Body of pancreas (tissue), 4 donors: ENCODE results near the gene COL6A3. TPM values are rescaled to one million over a fixed set of nuclear protein-coding genes. Genes with fewer than 3 reads are reported as not detected.

ENCODE experiments used
- ATAC-seq: fragments of 150-250 bp; one replicate; pipeline ENCODE4 v1.9.1; 2016
- DNase-seq, 4 donors: peaks; one replicate each; pipeline ENCODE4 v3.0.0-alpha.2; 2019
- H3K27ac ChIP-seq, 4 donors: fragments of 200-600 bp; sonication (generic); 1 replicate in 3 of 4; 2 replicates in 1 of 4; pipeline versions ENCODE4 v1.5.1 to v1.6.1; 2016 to 2019; ENCODE audit warnings: mild to moderate bottlenecking in 1 of 4, mixed read lengths in 1 of 4, moderate library complexity in 1 of 4
- H3K27me3 ChIP-seq, 2 donors: fragments of 200-600 bp; sonication (generic); one replicate each; pipeline ENCODE4 v1.6.0; 2016; ENCODE audit warnings: mild to moderate bottlenecking in 1 of 2
- H3K36me3 ChIP-seq, 2 donors: fragments of 200-600 bp; sonication (generic); replicated peaks in 1 of 2; 2 replicates each; pipeline ENCODE4 v1.5.1; 2016; ENCODE audit warnings: low read depth in 2 of 2; ENCODE audit not compliant: insufficient read depth in 1 of 2
- H3K4me1 ChIP-seq: fragments of 200-600 bp; sonication (generic); one replicate; pipeline ENCODE4 v1.6.0; 2016
- H3K4me3 ChIP-seq, 2 donors: fragments of 200-600 bp; sonication (generic); 1 replicate in 1 of 2; 2 replicates in 1 of 2; pipeline ENCODE4 v1.5.1; 2016 to 2019
- H3K9me3 ChIP-seq, 3 donors: fragments of 200-600 bp; sonication (generic); 1 replicate in 2 of 3; 2 replicates in 1 of 3; pipeline ENCODE4 v1.5.1; 2016
- CTCF ChIP-seq, 7 experiments: fragments of 450-650 bp in 4 of 7; fragments of 200-600 bp in 3 of 7; sonication (generic) in 3 of 7; IDR thresholded peaks; one replicate each; pipeline ENCODE4 v1.5.1; 2016 to 2019; ENCODE audit warnings: antibody characterized with exemption in 7 of 7
- POLR2A ChIP-seq, 3 donors: fragments of 450-650 bp; IDR thresholded peaks; one replicate each; pipeline ENCODE4 v1.6.1; 2016; ENCODE audit warnings: antibody characterized with exemption in 3 of 3, mild to moderate bottlenecking in 2 of 3
- WGBS, 2 donors: methylation state at CpG; one replicate each; pipeline ENCODE4 v1.1.5; 2017; 5-methylcytosine and 5-hydroxymethylcytosine counted together
- intact Hi-C: fragments of 100-400 bp; cut with DNase I; formaldehyde crosslinking; loops from one replicate; pipeline ENCODE4 v1.15.1; 2023
- total RNA-seq, 2 donors: library from RNA; depleted of rRNA; stranded (reverse); fragments of >200 nt; gene quantifications; one replicate each; pipeline ENCODE4 v1.1.0, GENCODE V29; 2016

COL6A3 gene
- total RNA-seq, 2 donors from 2014 or later = 46.4 to 121 TPM

GRCh38 chr2:237351796-237352195 is 62.2 kb downstream of the COL6A3 start:
- 57 to 62% methylated on average over 4 of the region's 4 CpGs for WGBS, 2 donors
- H3K27ac ChIP-seq = no peak overlapping the region

GRCh38 chr2:237351046-237351445 is 62.9 kb downstream of the COL6A3 start:
- 14 to 28% methylated on average over 5 to 8 of the region's 8 CpGs for WGBS, 2 donors
- H3K27ac ChIP-seq = no peak overlapping the region
- ATAC-seq = no peak
- DNase-seq = no peak
- H3K4me3 ChIP-seq = no peak overlapping the region
- TF ChIP-seq POLR2A (IDR thresholded peaks at IDR 0.05) (no peak), CTCF (IDR thresholded peaks at IDR 0.05) (no peak)
- H3K27me3 ChIP-seq = no peaks in the 10 kb centered on the region
- intact Hi-C loops = no loop called here
- H3K4me1 ChIP-seq = no peaks in the 10 kb centered on the region
- H3K9me3 ChIP-seq = no peaks in the 10 kb centered on the region
- no peaks in the 10 kb centered on the region for H3K36me3 ChIP-seq

More at GRCh38 chr2:237351796-237352195, 62.2 kb downstream of the COL6A3 start:
- no peak overlapping the region for H3K4me3 ChIP-seq
- no peaks in the 10 kb centered on the region for H3K36me3 ChIP-seq
- DNase-seq (no peak), ATAC-seq (no peak)
- no peaks in the 10 kb centered on the region for H3K4me1 ChIP-seq
- H3K27me3 ChIP-seq = no peaks in the 10 kb centered on the region
- TF ChIP-seq POLR2A (IDR thresholded peaks at IDR 0.05) (no peak), CTCF (IDR thresholded peaks at IDR 0.05) (no peak)
- intact Hi-C loops = no loop called here
- H3K9me3 ChIP-seq = no peaks in the 10 kb centered on the region

- no peak overlapping the region for H3K4me3 ChIP-seq
- no peaks in the 10 kb centered on the region for H3K4me1 ChIP-seq
- no peak overlapping the region for H3K27ac ChIP-seq
- WGBS, 2 donors = 49 to 66% methylated on average over 6 of the region's 6 CpGs
- intact Hi-C loops = no loop called here
- DNase-seq (no peak), ATAC-seq (no peak)
- H3K36me3 ChIP-seq = no peaks in the 10 kb centered on the region
- TF ChIP-seq POLR2A (IDR thresholded peaks at IDR 0.05) (no peak), CTCF (IDR thresholded peaks at IDR 0.05) (no peak)
- no peaks in the 10 kb centered on the region for H3K27me3 ChIP-seq
- H3K9me3 ChIP-seq = no peaks in the 10 kb centered on the region
Measured at GRCh38 chr2:237350597-237350996, 63.4 kb downstream of the COL6A3 start.

- intact Hi-C loops = no loop called here
- no peak overlapping the region for H3K4me3 ChIP-seq
- ATAC-seq (no peak), DNase-seq (no peak)
- TF ChIP-seq POLR2A (IDR thresholded peaks at IDR 0.05) (no peak), CTCF (IDR thresholded peaks at IDR 0.05) (no peak)
- no peaks in the 10 kb centered on the region for H3K27me3 ChIP-seq
- H3K4me1 ChIP-seq = no peaks in the 10 kb centered on the region
- 72 to 79% methylated on average over 11 of the region's 11 CpGs for WGBS, 2 donors
- H3K36me3 ChIP-seq = no peaks in the 10 kb centered on the region
- H3K9me3 ChIP-seq = no peaks in the 10 kb centered on the region
- H3K27ac ChIP-seq = no peak overlapping the region
Measured at GRCh38 chr2:237350070-237350469, 63.9 kb downstream of the COL6A3 start.

DNA sequence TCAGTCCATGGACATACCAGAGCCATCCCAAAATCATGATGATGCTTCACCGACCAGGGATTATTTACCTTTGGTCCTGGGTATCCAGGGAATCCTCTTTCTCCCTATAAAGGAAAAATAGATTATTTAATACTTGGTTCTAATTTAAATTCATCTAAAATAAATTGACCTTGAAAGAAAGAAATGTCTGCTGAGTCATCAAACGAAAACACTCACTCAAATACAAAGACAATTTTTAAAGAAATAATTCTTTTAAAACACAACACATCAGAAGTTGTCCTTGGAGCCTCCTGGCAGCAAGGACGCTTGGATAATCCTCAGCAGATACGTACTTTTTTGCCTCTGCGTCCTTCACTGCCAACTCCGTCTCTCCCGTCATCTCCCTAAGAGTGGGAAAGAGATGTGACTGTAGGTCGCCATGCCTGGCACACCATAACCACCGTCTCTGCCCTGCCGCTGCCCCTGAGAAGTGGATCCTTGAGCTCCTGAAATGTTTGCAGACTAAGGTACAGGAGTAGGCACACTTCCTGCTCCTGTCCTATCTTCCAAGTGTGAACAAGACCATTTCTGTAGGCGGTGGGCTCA is 65.6 kb downstream of the COL6A3 start:
- Histone ChIP-seq H3K4me1 (no peaks in the 10 kb centered on the region), H3K27ac (no peak overlapping the region), H3K4me3 (no peak overlapping the region), H3K36me3 (no peaks in the 10 kb centered on the region), H3K27me3 (no peaks in the 10 kb centered on the region), H3K9me3 (no peaks in the 10 kb centered on the region)
- no peak for ATAC-seq
- WGBS, 2 donors = 69 to 70% methylated on average over 11 of the region's 11 CpGs
- intact Hi-C loops = no loop called here
- DNase-seq = no peak
- TF ChIP-seq CTCF (IDR thresholded peaks at IDR 0.05) = no peak
- no peak for TF ChIP-seq POLR2A (IDR thresholded peaks at IDR 0.05)
